ENCODE measurements around the gene EID2B.

- TF ChIP-seq, protein P1, sequence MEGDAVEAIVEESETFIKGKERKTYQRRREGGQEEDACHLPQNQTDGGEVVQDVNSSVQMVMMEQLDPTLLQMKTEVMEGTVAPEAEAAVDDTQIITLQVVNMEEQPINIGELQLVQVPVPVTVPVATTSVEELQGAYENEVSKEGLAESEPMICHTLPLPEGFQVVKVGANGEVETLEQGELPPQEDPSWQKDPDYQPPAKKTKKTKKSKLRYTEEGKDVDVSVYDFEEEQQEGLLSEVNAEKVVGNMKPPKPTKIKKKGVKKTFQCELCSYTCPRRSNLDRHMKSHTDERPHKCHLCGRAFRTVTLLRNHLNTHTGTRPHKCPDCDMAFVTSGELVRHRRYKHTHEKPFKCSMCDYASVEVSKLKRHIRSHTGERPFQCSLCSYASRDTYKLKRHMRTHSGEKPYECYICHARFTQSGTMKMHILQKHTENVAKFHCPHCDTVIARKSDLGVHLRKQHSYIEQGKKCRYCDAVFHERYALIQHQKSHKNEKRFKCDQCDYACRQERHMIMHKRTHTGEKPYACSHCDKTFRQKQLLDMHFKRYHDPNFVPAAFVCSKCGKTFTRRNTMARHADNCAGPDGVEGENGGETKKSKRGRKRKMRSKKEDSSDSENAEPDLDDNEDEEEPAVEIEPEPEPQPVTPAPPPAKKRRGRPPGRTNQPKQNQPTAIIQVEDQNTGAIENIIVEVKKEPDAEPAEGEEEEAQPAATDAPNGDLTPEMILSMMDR (conservative IDR thresholded peaks at IDR 0.05; ENCODE audit: low read depth, low read length), result no peak; the same call in 1 of the 2 replicates
- TF ChIP-seq EZH2 (IDR thresholded peaks at IDR 0.05; ENCODE audit: borderline replicate concordance, low read depth, low read length, poor library complexity, severe bottlenecking), result no peak
These were observed 7.7 kb upstream of the EID2B start for GRCh38 chr19:39540333-39540673.

Measured in A673 (cell line).